Endothelial cell of umbilical vein (primary cell): ENCODE data around the gene ZNF488. TPM values are rescaled to one million over a fixed set of nuclear protein-coding genes. Genes with fewer than 3 reads are reported as not detected.

Experiments used
- BruUV-seq: library from RNA; stranded (reverse); fragments of 400-500 nt; replicated peaks from 2 replicates; lab custom pipeline; 2021; lab: Mats Ljungman, UMichigan
- CTCF ChIA-PET: fragments of 300-600, 350-600 bp; sonication (Branson Sonifier 250); formaldehyde crosslinking; loops from one replicate; lab custom pipeline; 2021; ENCODE audit warnings: antibody characterized with exemption, inconsistent platforms; lab: Charles Lee
- POLR2A ChIA-PET: fragments of 300-600, 350-600 bp; sonication (Branson Sonifier 250); formaldehyde crosslinking; loops from one replicate; lab custom pipeline; 2021; ENCODE audit warnings: antibody characterized with exemption, inconsistent platforms; lab: Charles Lee
- DNase-seq: peaks from one replicate; pipeline ENCODE4 v3.0.0-alpha.2; 2011; ENCODE audit warnings: low read depth, low spot score
- FAIRE-seq: peaks from 2 replicates; lab custom pipeline; 2011; peaks lifted over from hg19 to GRCh38; lab: Jason Lieb, UNC
- H2AFZ ChIP-seq: 2 replicates; pipeline ENCODE4 v1.6.0; 2012; ENCODE audit warnings: low read depth, low read length, control low read depth, inconsistent platforms
- H3K27ac ChIP-seq: 2 replicates; pipeline ENCODE4 v1.5.1; 2011; ENCODE audit warnings: low read depth, mild to moderate bottlenecking, control low read depth, low read length, moderate library complexity; ENCODE audit not compliant: insufficient read depth
- H3K27me3 ChIP-seq, 2 experiments: 2 replicates each; pipeline versions ENCODE4 v1.6.0 to v1.6.1; 2011; ENCODE audit warnings: low read length in 2 of 2, mixed read lengths in 1 of 2; ENCODE audit not compliant: control insufficient read depth in 2 of 2, insufficient read depth in 2 of 2
- H3K36me3 ChIP-seq, 2 experiments: 2 replicates in 1 of 2; 3 replicates in 1 of 2; pipeline ENCODE4 v1.5.1; 2011; ENCODE audit warnings: low read length in 2 of 2, mild to moderate bottlenecking in 1 of 2, moderate library complexity in 1 of 2; ENCODE audit not compliant: control insufficient read depth in 2 of 2, insufficient read depth in 2 of 2; ENCODE audit errors: extremely low read depth in 1 of 2
- H3K4me1 ChIP-seq: 3 replicates; pipeline ENCODE4 v1.5.1; 2011; ENCODE audit warnings: mild to moderate bottlenecking, low read length; ENCODE audit not compliant: control insufficient read depth, insufficient read depth; ENCODE audit errors: extremely low read depth
- H3K4me2 ChIP-seq: 2 replicates; pipeline ENCODE4 v1.6.1; 2011; ENCODE audit warnings: low read length, control low read depth, mixed read lengths; ENCODE audit not compliant: insufficient read depth
- H3K4me3 ChIP-seq, 3 experiments: fragments of 200-600 bp in 1 of 3; sonication (generic), shearing (Covaris generic) in 1 of 3; replicated peaks in 1 of 3; 2 replicates each; pipeline ENCODE4 v1.5.1; 2011 to 2016; ENCODE audit warnings: control low read depth in 3 of 3, low read length in 3 of 3, mild to moderate bottlenecking in 2 of 3, inconsistent platforms in 1 of 3, low read depth in 1 of 3, moderate library complexity in 1 of 3; ENCODE audit not compliant: insufficient read depth in 1 of 3
- H3K79me2 ChIP-seq: 2 replicates; pipeline ENCODE4 v1.6.0; 2012; ENCODE audit warnings: low read length, inconsistent platforms; ENCODE audit not compliant: control insufficient read depth, insufficient read depth
- H3K9ac ChIP-seq: replicated peaks from 2 replicates; pipeline ENCODE3; 2011; ENCODE audit warnings: low read length, control low read depth; ENCODE audit not compliant: insufficient read depth; ENCODE audit errors: extremely low read depth
- H3K9me1 ChIP-seq: replicated peaks from 3 replicates; pipeline ENCODE4 v1.6.0; 2011; ENCODE audit warnings: mild to moderate bottlenecking, low read length; ENCODE audit not compliant: control insufficient read depth, insufficient read depth; ENCODE audit errors: extremely low read depth
- H3K9me3 ChIP-seq: replicated peaks from 2 replicates; pipeline ENCODE4 v1.5.1; 2012; ENCODE audit warnings: low read length, inconsistent platforms; ENCODE audit not compliant: control insufficient read depth, insufficient read depth
- H4K20me1 ChIP-seq: replicated peaks from 2 replicates; pipeline ENCODE3; 2011; ENCODE audit warnings: mild to moderate bottlenecking, low read length; ENCODE audit not compliant: control insufficient read depth, insufficient read depth; ENCODE audit errors: extremely low read depth
- CTCF ChIP-seq, 2 donors: IDR thresholded peaks; 1 replicate in 1 of 2; 2 replicates in 1 of 2; pipeline ENCODE4 v1.5.1; 2011; ENCODE audit warnings: low read length in 2 of 2, mild to moderate bottlenecking in 2 of 2, moderate library complexity in 2 of 2, control low read depth in 1 of 2, inconsistent platforms in 1 of 2, low read depth in 1 of 2; ENCODE audit not compliant: insufficient read depth in 1 of 2; ENCODE audit errors: extremely low read depth in 1 of 2
- FOS ChIP-seq: IDR thresholded peaks from 2 replicates; pipeline ENCODE4 v1.6.1; 2011; ENCODE audit warnings: mild to moderate bottlenecking, low read length, moderate library complexity, borderline replicate concordance; ENCODE audit not compliant: insufficient read depth
- JUN ChIP-seq: IDR thresholded peaks from 2 replicates; pipeline ENCODE4 v1.6.1; 2011; ENCODE audit warnings: borderline replicate concordance, low read depth; ENCODE audit not compliant: insufficient read length, insufficient read depth
- POLR2AphosphoS5 ChIP-seq: IDR thresholded peaks from 2 replicates; pipeline ENCODE4 v1.6.1; 2012; ENCODE audit warnings: low read depth, mild to moderate bottlenecking, control low read depth, low read length, moderate library complexity; ENCODE audit not compliant: insufficient read depth
- dilution Hi-C: fragments of 300-500 bp; cut with MboI; formaldehyde crosslinking; loops from one replicate; pipeline ENCODE4 v1.15.0; 2019; ENCODE audit warnings: low sequenced_read_pairs; ENCODE audit not compliant: extremely low pct_ligation_motif_present
- intact Hi-C: fragments of 100-400 bp; cut with micrococcal nuclease; formaldehyde crosslinking; loops from one replicate; pipeline ENCODE4 v1.10.0; 2022
- polyA plus RNA-seq, 4 experiments: library from polyadenylated mRNA; depleted of rRNA in 3 of 4; stranded (reverse) in 3 of 4; unstranded in 1 of 4; fragments of >200 nt; gene quantifications; 2 replicates each; pipeline versions ENCODE4 v1.2.1 to v1.2.3, GENCODE V29; 2011 to 2012; ENCODE audit warnings: missing spikeins in 1 of 4
- total RNA-seq: library from RNA; stranded (reverse); gene quantifications from 2 replicates; pipeline ENCODE4 v1.2.3, GENCODE V29; 2021

ZNF488 gene
- total and polyA plus RNA-seq, 2 donors (not counting 3 experiments of a cell fraction or from before 2014, with no cell fraction given), result 0.21 to 0.38 TPM

DNA sequence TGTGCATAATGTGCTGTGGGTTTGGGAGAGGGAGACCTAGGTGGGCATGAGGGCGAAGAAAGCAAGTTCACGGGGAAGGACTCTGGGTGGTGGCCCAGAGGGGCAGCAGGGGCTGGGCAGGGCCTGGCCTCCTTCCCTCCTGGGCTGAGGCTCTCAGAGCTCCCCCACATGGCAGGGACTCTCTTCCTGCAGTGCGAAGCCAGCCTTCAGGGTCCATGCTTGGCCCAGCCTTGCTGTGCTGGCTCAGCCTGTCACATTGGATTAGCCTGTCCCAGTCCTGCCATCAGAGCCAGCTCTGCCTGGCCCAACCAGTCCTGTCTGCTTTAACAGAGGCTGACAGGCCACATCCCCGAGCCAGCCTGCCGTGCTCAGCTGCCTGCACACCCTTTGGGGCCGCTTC is 20.4 kb upstream of the ZNF488 start:
- no peaks in the 10 kb centered on the region for H4K20me1 ChIP-seq
- H3K9me1 ChIP-seq, result no peaks in the 10 kb centered on the region
- H3K27me3 ChIP-seq, result no peaks in the 10 kb centered on the region
- no peak overlapping the region for H3K27ac ChIP-seq
- POLR2A ChIA-PET, result no interaction called here
- TF ChIP-seq POLR2AphosphoS5, result no peak
- no peak for TF ChIP-seq JUN
- intact Hi-C loops (no loop called here), dilution Hi-C loops (no loop called here)
- H3K36me3 ChIP-seq, result no peaks in the 10 kb centered on the region
- CTCF ChIA-PET, result interaction anchor here (1.0 to 1.9 kb wide), 3 partner anchors 8 to 42 kb away, joined by 3 to 6 read pairs (median 5); no protein-coding TSS in a partner anchor
- H3K4me3 ChIP-seq, result no peak overlapping the region
- H2AFZ ChIP-seq, result no peak overlapping the region
- no peak overlapping the region for H3K9ac ChIP-seq
- H3K4me2 ChIP-seq, result no peak overlapping the region
- no peak for DNase-seq
- H3K9me3 ChIP-seq, result no peaks in the 10 kb centered on the region
- no peak for FAIRE-seq
- peaks cover 18% of the 10 kb centered on the region for H3K4me1 ChIP-seq
- H3K79me2 ChIP-seq, result no peaks in the 10 kb centered on the region
- no TSS peak for BruUV-seq

DNA sequence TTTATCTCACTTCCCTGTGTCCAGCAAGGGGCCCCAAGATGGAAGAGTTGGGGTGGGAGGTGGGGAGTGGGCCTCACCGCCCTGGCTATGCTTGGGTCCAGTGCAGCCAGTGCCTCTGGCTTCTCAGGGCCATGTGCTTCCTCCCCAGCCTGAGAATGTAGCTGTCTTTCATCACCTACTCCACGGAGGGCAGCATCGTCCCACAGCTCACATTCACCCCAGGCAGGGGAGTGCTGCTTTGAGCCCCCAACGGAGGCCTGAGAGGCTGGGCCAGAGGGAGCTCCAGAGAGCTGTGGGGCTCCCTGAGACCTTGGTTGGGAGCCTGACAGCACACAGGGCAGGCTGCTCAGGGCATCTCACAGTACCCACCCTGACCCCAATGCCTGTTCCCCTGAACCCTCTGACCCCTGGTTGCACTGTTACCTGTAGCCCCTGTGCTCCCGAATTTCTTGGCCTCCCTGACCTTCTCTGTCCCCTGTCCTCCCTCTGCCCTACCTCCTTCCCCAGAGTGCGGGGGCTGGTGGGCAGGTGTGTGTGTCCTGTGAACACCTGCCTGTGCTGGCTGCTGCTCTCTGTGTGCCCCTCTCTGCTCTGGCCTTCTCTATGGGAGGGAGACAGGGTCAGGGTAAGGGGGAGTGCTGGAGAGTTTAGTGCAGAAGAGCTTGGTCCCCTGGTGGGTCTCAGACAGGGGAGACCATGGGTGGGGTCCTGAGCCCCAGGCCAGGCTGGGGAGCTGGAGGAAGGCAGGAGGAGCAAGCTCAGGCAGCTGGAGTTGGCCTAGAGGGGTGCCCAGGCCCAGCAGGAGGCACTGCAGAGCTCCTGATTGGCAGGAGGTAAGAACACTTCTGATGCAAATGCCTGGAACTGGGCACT is 19.6 kb upstream of the ZNF488 start:
- dilution Hi-C loops (no loop called here), intact Hi-C loops (loop anchor here (1.0 kb wide), 2 partner anchors 9 to 19 kb away; partner anchors contain the start of gene ZNF488)
- no TSS peak for BruUV-seq
- H3K9me3 ChIP-seq, result no peaks in the 10 kb centered on the region
- POLR2A ChIA-PET, result no interaction called here
- no peaks in the 10 kb centered on the region for H3K36me3 ChIP-seq
- TF ChIP-seq FOS (no peak), CTCF (IDR thresholded peaks at IDR 0.05; ENCODE audit: extremely low read depth in 1 of 2, insufficient read depth in 1 of 2, low read depth in 1 of 2, low read length in 2 of 2) (peak in 1 of 2 donors; percentile 18)
- H3K27ac ChIP-seq, result no peak overlapping the region
- no peak overlapping the region for H3K9ac ChIP-seq
- no peak for FAIRE-seq
- no peaks in the 10 kb centered on the region for H3K9me1 ChIP-seq
- CTCF ChIA-PET, result interaction anchor here (1.0 to 2.2 kb wide), 5 partner anchors 9 to 42 kb away, joined by 3 to 8 read pairs (median 5); no protein-coding TSS in a partner anchor
- H3K4me3 ChIP-seq, result no peak overlapping the region
- peaks cover 18% of the 10 kb centered on the region for H3K4me1 ChIP-seq
- no peaks in the 10 kb centered on the region for H4K20me1 ChIP-seq
- peak overlapping the region; percentile 17 for H2AFZ ChIP-seq
- DNase-seq, result no peak
- H3K79me2 ChIP-seq, result no peaks in the 10 kb centered on the region
- no peaks in the 10 kb centered on the region for H3K27me3 ChIP-seq
- no peak overlapping the region for H3K4me2 ChIP-seq
